Measurements from ENCODE around the gene FAM221B. TPM values are rescaled to one million over a fixed set of nuclear protein-coding genes. Genes with fewer than 3 reads are reported as not detected.

FAM221B gene
- total and polyA plus RNA-seq, 7 donors: 0.03 TPM; not detected in 6

- H3K27ac ChIP-seq: no peak overlapping the region
- H3K4me3 ChIP-seq: no peak overlapping the region
- H3K27me3 ChIP-seq: no peaks in the 10 kb centered on the region
- no peaks in the 10 kb centered on the region for H3K9me3 ChIP-seq
- peaks cover 0 to 19% (median 15%) of the 10 kb centered on the region in 4 donors for H3K4me1 ChIP-seq
- H3K36me3 ChIP-seq: no peaks in the 10 kb centered on the region
- DNase-seq: no peak
- intact Hi-C loops (cut with DNase I): no loop called here
- 83 to 88% methylated on average over 2 of the region's 2 CpGs for WGBS, 2 donors
- TF ChIP-seq POLR2AphosphoS5 (IDR thresholded peaks at IDR 0.05): no peak
- no peak for TF ChIP-seq POLR2A (IDR thresholded peaks at IDR 0.05)
Measured at GRCh38 chr9:35766997-35767396, 61.5 kb downstream of the FAM221B start.

Small RNA genes within 50 kb of the gene (small RNA-seq; reads per million reads assigned to genes)
- 0 to 0.29 (median 0) reads per million in 3 donors for gene HINT2

Other genes starting within 250 kb of the FAM221B start
- gene TESK1, start 223.5 kb downstream of the FAM221B start, total RNA-seq: 10 to 100 TPM; 23.5 to 47.4 (median 29.2) TPM
- gene TESK1, start 223.5 kb downstream of the FAM221B start, polyA plus RNA-seq: 10 to 100 TPM; 24.6 to 33.3 (median 27.0) TPM
- gene CD72, start 210.3 kb downstream of the FAM221B start, total RNA-seq: 1 to 10 TPM in 2 of 4 donors, under 1 TPM in 2; 0.36 to 8.0 (median 1.1) TPM
- 10 to 100 TPM in 1 of 3 donors, 1 to 10 TPM in 2; 1.2 to 42.1 (median 1.4) TPM for gene CD72, start 210.3 kb downstream of the FAM221B start, polyA plus RNA-seq
- under 1 TPM in 2 of 4 donors, not detected in 2; 0.81 to 0.82 TPM for gene SIT1, start 177.8 kb downstream of the FAM221B start, total RNA-seq
- gene SIT1, start 177.8 kb downstream of the FAM221B start, polyA plus RNA-seq: 10 to 100 TPM in 1 of 3 donors, 1 to 10 TPM in 1, not detected in 1; 1.8 to 15.9 TPM
- over 10,000 TPM in 2 of 4 donors, 1,000 to 10,000 TPM in 2; 2,523 to 26,387 (median 8,883) TPM for gene RMRP, start 170.7 kb downstream of the FAM221B start, total RNA-seq
- 100 to 1,000 TPM in 1 of 3 donors, not detected in 2; 480 TPM for gene RMRP, start 170.7 kb downstream of the FAM221B start, polyA plus RNA-seq
- 100 to 1,000 TPM in 1 of 4 donors, 10 to 100 TPM in 3; 70.6 to 112 (median 83.1) TPM for gene CCDC107, start 170.4 kb downstream of the FAM221B start, total RNA-seq
- gene CCDC107, start 170.4 kb downstream of the FAM221B start, polyA plus RNA-seq: 10 to 100 TPM; 21.3 to 28.8 (median 24.2) TPM
- gene ARHGEF39, start 163.5 kb downstream of the FAM221B start, total RNA-seq: 1 to 10 TPM in 3 of 4 donors, under 1 TPM in 1; 0.99 to 3.3 (median 1.4) TPM
- gene ARHGEF39, start 163.5 kb downstream of the FAM221B start, polyA plus RNA-seq: 1 to 10 TPM in 2 of 3 donors, under 1 TPM in 1; 0.60 to 9.0 (median 1.6) TPM
- under 1 TPM in 2 of 4 donors, not detected in 2; 0.33 to 0.71 TPM for gene CA9, start 154.8 kb downstream of the FAM221B start, total RNA-seq
- gene CA9, start 154.8 kb downstream of the FAM221B start, polyA plus RNA-seq: 1 to 10 TPM in 1 of 3 donors, not detected in 2; 1.7 TPM
- 1,000 to 10,000 TPM; 3,590 to 8,131 (median 6,107) TPM for gene TPM2, start 138.8 kb downstream of the FAM221B start, total RNA-seq
- gene TPM2, start 138.8 kb downstream of the FAM221B start, polyA plus RNA-seq: 100 to 1,000 TPM in 2 of 3 donors, 10 to 100 TPM in 1; 49.9 to 447 (median 334) TPM
- 100 to 1,000 TPM; 354 to 609 (median 525) TPM for gene TLN1, start 96.5 kb downstream of the FAM221B start, total RNA-seq
- 100 to 1,000 TPM in 1 of 3 donors, 10 to 100 TPM in 2; 45.0 to 143 (median 57.6) TPM for gene TLN1, start 96.5 kb downstream of the FAM221B start, polyA plus RNA-seq
- 10 to 100 TPM; 65.9 to 82.7 (median 75.4) TPM for gene CREB3, start 96.1 kb downstream of the FAM221B start, total RNA-seq
- 10 to 100 TPM; 31.0 to 39.0 (median 35.3) TPM for gene CREB3, start 96.1 kb downstream of the FAM221B start, polyA plus RNA-seq
- gene GBA2, start 79.5 kb downstream of the FAM221B start, total RNA-seq: 10 to 100 TPM; 45.9 to 91.7 (median 64.8) TPM
- gene GBA2, start 79.5 kb downstream of the FAM221B start, polyA plus RNA-seq: 10 to 100 TPM; 34.8 to 88.5 (median 58.5) TPM
- 10 to 100 TPM; 13.3 to 23.5 (median 13.5) TPM for gene RGP1, start 79.4 kb downstream of the FAM221B start, total RNA-seq
- gene RGP1, start 79.4 kb downstream of the FAM221B start, polyA plus RNA-seq: 10 to 100 TPM; 10.2 to 37.2 (median 21.3) TPM
- not detected for gene MSMP, start 74.5 kb downstream of the FAM221B start, total RNA-seq
- gene MSMP, start 74.5 kb downstream of the FAM221B start, polyA plus RNA-seq: under 1 TPM in 1 of 3 donors, not detected in 2; 0.57 TPM
- 10 to 100 TPM; 20.3 to 26.6 (median 24.4) TPM for gene NPR2, start 37.1 kb downstream of the FAM221B start, total RNA-seq
- gene NPR2, start 37.1 kb downstream of the FAM221B start, polyA plus RNA-seq: 1 to 10 TPM in 1 of 3 donors, under 1 TPM in 2; 0.60 to 9.5 (median 0.69) TPM
- 1 to 10 TPM; 1.4 to 2.8 (median 2.4) TPM for gene SPAG8, start 16.5 kb downstream of the FAM221B start, total RNA-seq
- 1 to 10 TPM in 1 of 3 donors, not detected in 2; 1.1 TPM for gene SPAG8, start 16.5 kb downstream of the FAM221B start, polyA plus RNA-seq
- 10 to 100 TPM; 23.5 to 42.8 (median 36.2) TPM for gene HINT2, start 13.7 kb downstream of the FAM221B start, total RNA-seq
- 100 to 1,000 TPM in 2 of 3 donors, 10 to 100 TPM in 1; 85.8 to 125 (median 112) TPM for gene HINT2, start 13.7 kb downstream of the FAM221B start, polyA plus RNA-seq
- 10 to 100 TPM in 1 of 4 donors, 1 to 10 TPM in 3; 6.4 to 12.5 (median 8.4) TPM for gene TMEM8B, start 496 bp upstream of the FAM221B start, total RNA-seq
- gene TMEM8B, start 496 bp upstream of the FAM221B start, polyA plus RNA-seq: 1 to 10 TPM; 3.5 to 9.5 (median 4.2) TPM
- gene OR13J1, start 41.7 kb upstream of the FAM221B start, total RNA-seq: not detected
- gene OR13J1, start 41.7 kb upstream of the FAM221B start, polyA plus RNA-seq: not detected
- gene HRCT1, start 77.5 kb upstream of the FAM221B start, total RNA-seq: 1 to 10 TPM; 2.1 to 6.4 (median 4.0) TPM
- 10 to 100 TPM in 2 of 3 donors, 1 to 10 TPM in 1; 4.2 to 88.5 (median 12.7) TPM for gene HRCT1, start 77.5 kb upstream of the FAM221B start, polyA plus RNA-seq
- gene SPAAR, start 80.8 kb upstream of the FAM221B start, total RNA-seq: 1 to 10 TPM in 3 of 4 donors, under 1 TPM in 1; 0.82 to 5.5 (median 2.1) TPM
- 1 to 10 TPM in 1 of 3 donors, not detected in 2; 2.5 TPM for gene SPAAR, start 80.8 kb upstream of the FAM221B start, polyA plus RNA-seq
- not detected for gene OR2S2, start 129.4 kb upstream of the FAM221B start, total RNA-seq
- not detected for gene OR2S2, start 129.4 kb upstream of the FAM221B start, polyA plus RNA-seq
- gene RECK, start 208.2 kb upstream of the FAM221B start, total RNA-seq: 10 to 100 TPM; 11.1 to 22.2 (median 16.6) TPM
- 1 to 10 TPM in 2 of 3 donors, under 1 TPM in 1; 0.23 to 3.6 (median 1.2) TPM for gene RECK, start 208.2 kb upstream of the FAM221B start, polyA plus RNA-seq

Measured in sigmoid colon (tissue), 7 donors.